Measurements from ENCODE around the gene HOMER1.

GRCh38 chr5:79518718-79519117 lies 4.8 kb upstream of the HOMER1 start:
- TF ChIP-seq RFX5 (IDR thresholded peaks at IDR 0.05; ENCODE audit: low read depth, low read length) (no peak), GMEB2 (CRISPR knock-in tag; IDR thresholded peaks at IDR 0.05; ENCODE audit: low read depth) (no peak), CTCF (CRISPR knock-in tag; IDR thresholded peaks at IDR 0.05) (no peak), ZZZ3 (CRISPR knock-in tag; IDR thresholded peaks at IDR 0.05; ENCODE audit: borderline replicate concordance) (no peak)
